BLaER1 treated with 17β-estradiol and CSF1 and Interleukin-3, amounts not matched to agents 10 nM and 100 nM (cell line): Measurements from ENCODE around the gene HOXA10.

Experiments used
- H3K27ac ChIP-seq, 11 experiments: shearing (Covaris generic); formaldehyde crosslinking; 2 replicates each; pipeline ENCODE4 v1.8.1; 2022
- H3K27me3 ChIP-seq, 11 experiments: shearing (Covaris generic); formaldehyde crosslinking; 2 replicates each; pipeline ENCODE4 v1.8.1; 2022
- H3K36me3 ChIP-seq, 11 experiments: shearing (Covaris generic); formaldehyde crosslinking; 2 replicates each; pipeline ENCODE4 v1.8.1; 2022
- H3K4me1 ChIP-seq, 10 experiments: shearing (Covaris generic); formaldehyde crosslinking; 2 replicates each; pipeline ENCODE4 v1.8.1; 2022
- H3K4me2 ChIP-seq, 11 experiments: shearing (Covaris generic); formaldehyde crosslinking; 2 replicates each; pipeline ENCODE4 v1.8.1; 2022
- H3K4me3 ChIP-seq, 10 experiments: shearing (Covaris generic); formaldehyde crosslinking; 2 replicates each; pipeline ENCODE4 v1.8.1; 2022
- H3K9ac ChIP-seq, 11 experiments: shearing (Covaris generic); formaldehyde crosslinking; 2 replicates each; pipeline ENCODE4 v1.8.1; 2022
- H3K9me3 ChIP-seq, 11 experiments: shearing (Covaris generic); formaldehyde crosslinking; replicated peaks in 1 of 11; 2 replicates each; pipeline ENCODE4 v1.8.1; 2022
- H4K20me1 ChIP-seq, 11 experiments: shearing (Covaris generic); formaldehyde crosslinking; 2 replicates each; pipeline ENCODE4 v1.8.1; 2022
- Cebpa-rat ChIP-seq, 11 experiments: shearing (Covaris generic); IDR thresholded peaks; 2 replicates each; pipeline ENCODE4 v1.8.1; 2022

The HOXA10 gene

GRCh38 chr7:27165089-27165995 is 8.8 kb downstream of the HOXA10 start, which contains the start of gene HOXA9:
Gene HOXA9 (minus strand): TSS chr7:27165537. CDS start chr7:27165457, 80 bp downstream.
- H4K20me1 ChIP-seq, result peaks cover 0 to 87% (median 80%) of the 10 kb centered on the region in 11 experiments; a peak in 18 of 22 replicates
- H3K27ac ChIP-seq, result no peak within 1 kb of the TSS
- H3K4me3 ChIP-seq, result peak within 1 kb of the TSS in 1 of 10 experiments; percentile 10; a peak in 1 of 20 replicates
- peaks cover 5 to 15% (median 8%) of the 10 kb centered on the region in 10 experiments; a peak in 17 of 20 replicates for H3K4me1 ChIP-seq
- no peaks in the 10 kb centered on the region for H3K36me3 ChIP-seq
- TF ChIP-seq Cebpa-rat (IDR thresholded peaks at IDR 0.05), result no peak
- no peak within 1 kb of the TSS for H3K9ac ChIP-seq
- peaks cover 16 to 31% (median 20%) of the 10 kb centered on the region in 11 experiments for H3K9me3 ChIP-seq
- H3K27me3 ChIP-seq, result peaks cover 94 to 100% (median 100%) of the 10 kb centered on the region in 11 experiments
- H3K4me2 ChIP-seq, result 0 out of 22 replicates have a peak within 1 kb of the TSS, but pooled peaks of 1 of the 11 experiments have one; percentile 13

GRCh38 chr7:27164367-27165088 is 9.6 kb downstream of the HOXA10 start:
- peaks cover 16 to 31% (median 20%) of the 10 kb centered on the region in 11 experiments for H3K9me3 ChIP-seq
- no peak overlapping the region for H3K27ac ChIP-seq
- H3K36me3 ChIP-seq, result no peaks in the 10 kb centered on the region
- H3K4me1 ChIP-seq, result peaks cover 8 to 21% (median 13%) of the 10 kb centered on the region in 10 experiments; a peak in 18 of 20 replicates
- no peak for TF ChIP-seq Cebpa-rat (IDR thresholded peaks at IDR 0.05)
- H3K4me2 ChIP-seq, result 0 out of 22 replicates have a peak overlapping the region, but pooled peaks of 1 of the 11 experiments have one; percentile 13
- H3K9ac ChIP-seq, result no peak overlapping the region
- H3K27me3 ChIP-seq, result peaks cover 94 to 100% (median 100%) of the 10 kb centered on the region in 11 experiments
- H4K20me1 ChIP-seq, result peaks cover 0 to 86% (median 80%) of the 10 kb centered on the region in 11 experiments; a peak in 18 of 22 replicates
- no peak overlapping the region for H3K4me3 ChIP-seq

GRCh38 chr7:27164045-27164366 is 10.1 kb downstream of the HOXA10 start:
- H3K36me3 ChIP-seq, result no peaks in the 10 kb centered on the region
- no peak overlapping the region for H3K9ac ChIP-seq
- 0 out of 22 replicates have a peak overlapping the region, but pooled peaks of 1 of the 11 experiments have one; percentile 13 for H3K4me2 ChIP-seq
- H3K27me3 ChIP-seq, result peaks cover 94 to 100% (median 100%) of the 10 kb centered on the region in 11 experiments
- H4K20me1 ChIP-seq, result peaks cover 0 to 86% (median 80%) of the 10 kb centered on the region in 11 experiments; a peak in 18 of 22 replicates
- H3K4me1 ChIP-seq, result peaks cover 8 to 21% (median 13%) of the 10 kb centered on the region in 10 experiments; a peak in 18 of 20 replicates
- TF ChIP-seq Cebpa-rat (IDR thresholded peaks at IDR 0.05), result no peak
- peaks cover 16 to 31% (median 20%) of the 10 kb centered on the region in 11 experiments for H3K9me3 ChIP-seq
- H3K4me3 ChIP-seq, result no peak overlapping the region
- no peak overlapping the region for H3K27ac ChIP-seq

GRCh38 chr7:27163288-27164044 is 10.7 kb downstream of the HOXA10 start:
- Histone ChIP-seq H3K4me2 (no peak overlapping the region), H3K27ac (no peak overlapping the region), H3K9me3 (peaks cover 16 to 31% (median 23%) of the 10 kb centered on the region in 11 experiments), H3K27me3 (peaks cover 94 to 100% (median 100%) of the 10 kb centered on the region in 11 experiments), H4K20me1 (peaks cover 0 to 86% (median 80%) of the 10 kb centered on the region in 11 experiments; a peak in 18 of 22 replicates), H3K9ac (no peak overlapping the region), H3K36me3 (no peaks in the 10 kb centered on the region), H3K4me3 (no peak overlapping the region), H3K4me1 (peaks cover 8 to 21% (median 13%) of the 10 kb centered on the region in 10 experiments; a peak in 18 of 20 replicates)
- TF ChIP-seq Cebpa-rat (IDR thresholded peaks at IDR 0.05), result no peak

GRCh38 chr7:27162561-27163287 is 11.4 kb downstream of the HOXA10 start:
- peaks cover 8 to 21% (median 13%) of the 10 kb centered on the region in 10 experiments; a peak in 18 of 20 replicates for H3K4me1 ChIP-seq
- no peaks in the 10 kb centered on the region for H3K36me3 ChIP-seq
- no peak overlapping the region for H3K9ac ChIP-seq
- no peak overlapping the region for H3K4me3 ChIP-seq
- peaks cover 0 to 86% (median 79%) of the 10 kb centered on the region in 11 experiments; a peak in 18 of 22 replicates for H4K20me1 ChIP-seq
- H3K27ac ChIP-seq, result no peak overlapping the region
- H3K4me2 ChIP-seq, result no peak overlapping the region
- peaks cover 16 to 37% (median 28%) of the 10 kb centered on the region in 11 experiments for H3K9me3 ChIP-seq
- no peak for TF ChIP-seq Cebpa-rat (IDR thresholded peaks at IDR 0.05)
- peaks cover 94 to 100% (median 100%) of the 10 kb centered on the region in 11 experiments for H3K27me3 ChIP-seq

- peak overlapping the region in 5 of 11 experiments; percentile 32 to 100 (median 78); a peak in 5 of 22 replicates for H3K4me2 ChIP-seq
Measured at GRCh38 chr7:27161721-27162560, 12.2 kb downstream of the HOXA10 start.

More at GRCh38 chr7:27161721-27162560, 12.2 kb downstream of the HOXA10 start:
- Histone ChIP-seq H3K9me3 (peaks cover 16 to 43% (median 31%) of the 10 kb centered on the region in 11 experiments), H3K4me3 (peak overlapping the region in 2 of 10 experiments; percentile 59 to 68; a peak in 2 of 20 replicates), H3K27me3 (peaks cover 94 to 100% (median 100%) of the 10 kb centered on the region in 11 experiments), H4K20me1 (peaks cover 0 to 85% (median 79%) of the 10 kb centered on the region in 11 experiments; a peak in 18 of 22 replicates), H3K9ac (no peak overlapping the region), H3K27ac (no peak overlapping the region), H3K4me1 (peaks cover 8 to 18% (median 13%) of the 10 kb centered on the region in 10 experiments; a peak in 18 of 20 replicates), H3K36me3 (no peaks in the 10 kb centered on the region)
- no peak for TF ChIP-seq Cebpa-rat (IDR thresholded peaks at IDR 0.05)
